Adrenal gland (tissue), 12 donors: ENCODE data around the gene FAM193B. TPM values are rescaled to one million over a fixed set of nuclear protein-coding genes. Genes with fewer than 3 reads are reported as not detected.

Source experiments
- DNase-seq, 7 donors: peaks; one replicate each; pipeline ENCODE4 v3.0.0-alpha.2; 2019 to 2020
- H3K27ac ChIP-seq, 5 donors: fragments of 200-600 bp; sonication (generic) in 4 of 5; 1 replicate in 3 of 5; 2 replicates in 2 of 5; pipeline versions ENCODE4 v1.5.1 to v1.8.0; 2016 to 2020; ENCODE audit warnings: mild to moderate bottlenecking in 1 of 5
- H3K27me3 ChIP-seq: fragments of 200-600 bp; 2 replicates; pipeline ENCODE4 v1.8.0; 2021
- H3K36me3 ChIP-seq, 2 donors: fragments of 200-600 bp; replicated peaks in 1 of 2; 1 replicate in 1 of 2; 2 replicates in 1 of 2; pipeline versions ENCODE4 v1.5.1 to v1.8.0; 2018 to 2022
- H3K4me1 ChIP-seq, 2 donors: fragments of 200-600 bp; replicated peaks in 1 of 2; 1 replicate in 1 of 2; 2 replicates in 1 of 2; pipeline versions ENCODE4 v1.5.1 to v1.8.0; 2018 to 2021
- H3K4me3 ChIP-seq, 4 donors: fragments of 200-600 bp; sonication (generic) in 3 of 4; one replicate each; pipeline ENCODE4 v1.5.1; 2016 to 2018
- H3K9me3 ChIP-seq, 3 donors: fragments of 200-600 bp; sonication (generic) in 1 of 3; replicated peaks in 1 of 3; 1 replicate in 2 of 3; 2 replicates in 1 of 3; pipeline versions ENCODE4 v1.5.1 to v1.8.0; 2016 to 2021
- CTCF ChIP-seq, 6 experiments: fragments of 450-650 bp in 4 of 6; fragments of 200-600 bp in 2 of 6; sonication (generic) in 1 of 6; IDR thresholded peaks; 1 replicate in 5 of 6; 2 replicates in 1 of 6; pipeline versions ENCODE4 v1.5.1 to v1.8.0; 2016 to 2021; ENCODE audit warnings: antibody characterized with exemption in 6 of 6, mild to moderate bottlenecking in 2 of 6, moderate library complexity in 1 of 6
- POLR2A ChIP-seq, 2 donors: fragments of 450-650 bp; IDR thresholded peaks; one replicate each; pipeline ENCODE4 v1.6.1; 2017; ENCODE audit warnings: antibody characterized with exemption in 2 of 2, mild to moderate bottlenecking in 2 of 2, moderate library complexity in 1 of 2
- WGBS, 4 donors: extraction: QIAGEN DNeasy Blood & Tissue Kit in 2 of 4; methylation state at CpG; one replicate each; pipeline versions ENCODE4 v1.1.5 to v1.1.7; 2013 to 2017; 5-methylcytosine and 5-hydroxymethylcytosine counted together
- intact Hi-C, 2 donors: fragments of 100-400 bp; cut with DNase I; formaldehyde crosslinking; loops; one replicate each; pipeline versions ENCODE4 v1.14.1 to v1.15.0; 2022 to 2023
- polyA plus RNA-seq, 3 donors: library from polyadenylated mRNA; stranded (reverse); fragments of 200-250 nt in 2 of 3; fragments of 350-450 nt in 1 of 3; fragmentation: Illumina TruSeq in 1 of 3; extraction: RNeasy Lipid Tissue Mini Kit (QIAGEN cat#74804) in 1 of 3; gene quantifications; one replicate each; pipeline ENCODE4 v1.2.3, GENCODE V29; 2013 to 2014
- total RNA-seq, 9 donors: library from RNA; depleted of rRNA in 4 of 9; stranded (reverse); fragments of >200 nt in 4 of 9; fragments of 120-200 nt in 1 of 9; fragmentation: NEBNext Ultra II Directional in 1 of 9; extraction: Animal tissue kit (Norgen Biotek cat#: 25700) in 1 of 9; gene quantifications; one replicate each; pipeline versions ENCODE4 v1.1.0 to v1.2.4, GENCODE V29; 2013 to 2023
- donor health status: healthy with polysubstance abuse.
- donor health status: Bipolar disorder and iron deficiency.
- donor health status: DM: yes; HTN: yes; CAD: no.
- donor health status: DM: no; HTN: no; CAD: no.
- donor health status: DM: no; HTN: no; CAD: no.
- donor health status: DM: yes; HTN: yes; CAD: no.

Gene FAM193B
- total and polyA plus RNA-seq, 12 donors, result 18.4 to 851 (median 44.0) TPM

GRCh38 chr5:177545487-177546257 is 8.7 kb downstream of the FAM193B start:
- peaks cover 31 to 44% of the 10 kb centered on the region in 2 donors for H3K4me1 ChIP-seq
- intact Hi-C loops, result no loop called here
- H3K4me3 ChIP-seq, result no peak overlapping the region
- 23 to 35% (median 28%) methylated on average over 4 of the region's 4 CpGs for WGBS, 4 donors
- H3K27ac ChIP-seq, result peak overlapping the region; percentile 84 to 95 (median 86)
- H3K27me3 ChIP-seq, result no peaks in the 10 kb centered on the region
- TF ChIP-seq CTCF (IDR thresholded peaks at IDR 0.05) (no peak), POLR2A (IDR thresholded peaks at IDR 0.05) (peak in 1 of 2 donors; percentile 10)
- H3K9me3 ChIP-seq, result no peaks in the 10 kb centered on the region
- no peaks in the 10 kb centered on the region for H3K36me3 ChIP-seq
- DNase-seq, result peak; percentile 65 to 95 (median 87)

GRCh38 chr5:177542816-177543465 is 11.4 kb downstream of the FAM193B start:
- 89 to 97% (median 93%) methylated on average over 4 of the region's 4 CpGs for WGBS, 4 donors

GRCh38 chr5:177540438-177540837 is 13.9 kb downstream of the FAM193B start:
- H3K27ac ChIP-seq, result peak overlapping the region in 1 of 5 donors; percentile 1
- DNase-seq, result no peak

More at GRCh38 chr5:177542816-177543465, 11.4 kb downstream of the FAM193B start:
- intact Hi-C loops, result no loop called here
- Histone ChIP-seq H3K27me3 (no peaks in the 10 kb centered on the region), H3K4me1 (peaks cover 31 to 49% of the 10 kb centered on the region in 2 donors), H3K36me3 (no peaks in the 10 kb centered on the region), H3K4me3 (no peak overlapping the region), H3K27ac (no peak overlapping the region), H3K9me3 (no peaks in the 10 kb centered on the region)
- no peak for DNase-seq
- TF ChIP-seq CTCF (IDR thresholded peaks at IDR 0.05) (no peak), POLR2A (IDR thresholded peaks at IDR 0.05) (no peak)

More at GRCh38 chr5:177540438-177540837, 13.9 kb downstream of the FAM193B start:
- intact Hi-C loops, result no loop called here
- Histone ChIP-seq H3K27me3 (no peaks in the 10 kb centered on the region), H3K9me3 (no peaks in the 10 kb centered on the region), H3K36me3 (peaks cover 0 to 21% of the 10 kb centered on the region in 2 donors), H3K4me3 (no peak overlapping the region), H3K4me1 (peaks cover 15 to 40% of the 10 kb centered on the region in 2 donors)
- TF ChIP-seq POLR2A (IDR thresholded peaks at IDR 0.05) (no peak), CTCF (IDR thresholded peaks at IDR 0.05) (no peak)
- 86 to 100% (median 92%) methylated on average over 2 to 3 of the region's 3 CpGs for WGBS, 4 donors
